GM03348 (cell line): Measurements from ENCODE around the gene PAK1IP1.
"Not testable (repeated sequence)": the region's sequence is repeated elsewhere in the genome, so short reads cannot be mapped to it uniquely, and the experiment has no call there.

ENCODE experiments used
- DNase-seq: peaks from one replicate; pipeline ENCODE4 v3.0.0; 2012; ENCODE audit warnings: low spot score

Gene PAK1IP1

DNA sequence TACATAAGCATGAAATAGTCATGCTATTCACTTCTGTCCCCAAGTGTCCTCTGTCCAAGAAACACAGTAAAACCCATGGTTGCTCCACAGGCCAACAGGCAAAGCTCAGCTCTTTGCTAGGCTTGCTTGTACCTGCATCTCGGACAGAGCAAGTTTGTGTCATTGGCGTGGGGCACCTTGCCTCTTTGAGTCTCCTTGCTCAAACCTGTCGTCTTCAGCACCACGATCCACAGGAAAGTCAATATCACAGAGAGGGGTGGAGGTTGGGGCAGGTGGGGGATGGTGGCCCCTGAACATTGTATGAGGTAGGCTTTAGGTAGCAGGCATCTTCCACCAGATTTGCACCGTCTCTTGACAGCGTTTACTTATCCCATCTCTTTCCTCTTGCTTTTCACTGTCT is 48.7 kb downstream of the PAK1IP1 start:
- DNase-seq: no peak

DNA sequence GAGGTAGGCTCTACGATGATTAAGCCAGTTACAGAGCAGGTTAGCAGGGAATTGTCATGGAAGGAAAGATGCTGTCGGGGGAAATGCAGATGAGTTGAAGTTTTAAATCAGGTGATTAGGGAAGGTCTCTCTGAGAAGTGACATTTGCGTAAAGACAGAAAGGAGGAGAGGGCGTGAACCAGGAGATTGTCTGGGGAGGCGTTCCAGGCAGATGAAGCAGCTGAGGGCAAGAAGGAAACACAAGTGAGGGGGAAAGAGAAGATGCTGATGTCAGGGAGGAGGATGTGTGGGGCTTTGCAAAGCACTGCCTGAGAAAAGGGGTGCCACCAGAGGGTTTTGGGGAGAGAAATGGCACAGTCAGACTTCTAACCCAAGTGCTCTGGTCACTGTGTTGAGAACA is 50.3 kb downstream of the PAK1IP1 start:
- DNase-seq: no peak

DNA sequence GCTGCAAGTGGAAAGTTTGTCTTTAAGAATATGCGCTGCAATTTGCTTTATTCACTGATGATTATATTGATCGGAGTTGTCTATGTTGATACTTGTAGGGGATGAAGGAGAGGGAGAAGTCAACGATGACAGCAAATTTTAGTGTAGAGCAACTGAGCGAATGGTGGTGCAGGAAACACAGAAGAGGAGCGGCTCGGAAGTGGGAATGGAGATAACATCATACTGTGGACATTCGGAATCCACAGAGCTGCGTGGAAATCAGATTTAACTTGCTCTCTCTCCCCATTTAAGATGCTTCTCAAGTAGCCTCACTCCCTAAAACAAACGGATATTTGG is 52.1 kb downstream of the PAK1IP1 start:
- DNase-seq: no peak

DNA sequence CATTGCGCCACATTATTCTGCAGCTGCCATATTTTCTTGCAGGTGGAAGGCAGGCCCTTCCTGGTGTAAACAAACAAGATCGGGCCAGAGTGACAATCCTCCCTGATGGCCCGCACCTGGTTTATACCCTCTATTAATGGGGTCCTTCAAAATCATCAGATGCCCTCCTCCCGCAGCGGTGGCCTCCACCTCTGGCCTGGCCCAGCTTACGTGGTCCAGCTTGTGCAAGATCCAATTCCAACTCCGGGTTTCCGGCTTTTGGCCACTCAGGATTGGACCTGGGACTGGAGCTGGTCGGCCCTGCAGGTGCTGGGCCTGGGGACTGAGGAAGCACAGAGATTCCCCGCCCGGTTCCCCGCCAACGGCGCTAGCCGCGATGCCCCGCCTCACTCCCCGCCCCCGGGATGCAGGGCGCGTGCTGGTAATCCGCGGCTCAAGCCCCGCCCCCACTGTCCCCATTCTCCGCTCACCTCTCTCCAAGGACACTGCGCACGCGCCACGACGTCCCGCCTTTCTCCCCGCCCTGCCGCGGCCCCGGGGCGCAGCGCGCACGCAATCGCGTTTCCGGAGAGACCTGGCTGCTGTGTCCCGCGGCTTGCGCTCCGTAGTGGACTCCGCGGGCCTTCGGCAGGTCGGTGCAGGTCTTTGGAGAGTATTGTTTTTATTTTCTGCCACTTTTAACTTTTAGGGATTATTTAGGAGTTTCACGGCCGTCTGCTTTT is 52.6 kb downstream of the PAK1IP1 start, which contains the start of gene TMEM14B:
Gene TMEM14B, plus strand, starts transcription at position 555 of the 722 bp plus-strand sequence. CDS start 1,441 bp downstream, outside the sequence.
- peak; percentile 100 for DNase-seq

DNA sequence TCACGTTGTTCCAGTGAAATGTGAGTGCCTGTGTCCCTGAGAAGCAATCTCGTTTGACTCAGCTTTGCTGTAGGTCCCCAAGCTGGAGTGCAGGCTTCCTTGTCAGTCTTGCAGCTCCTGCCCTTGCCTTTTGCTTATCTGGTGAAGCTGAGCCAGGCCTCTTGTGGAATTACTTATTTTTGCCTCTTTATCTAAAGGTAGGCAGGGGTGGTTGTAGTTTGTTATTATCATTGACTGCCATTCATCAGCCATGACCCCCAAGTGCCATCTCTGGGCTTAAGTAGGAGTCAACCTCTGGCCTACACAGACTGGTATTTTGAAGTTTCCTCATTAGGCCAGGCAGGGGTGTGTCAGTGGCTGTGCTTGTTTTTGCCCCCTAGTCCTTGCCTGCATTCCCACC is 55.0 kb downstream of the PAK1IP1 start:
- DNase-seq: no peak

DNA sequence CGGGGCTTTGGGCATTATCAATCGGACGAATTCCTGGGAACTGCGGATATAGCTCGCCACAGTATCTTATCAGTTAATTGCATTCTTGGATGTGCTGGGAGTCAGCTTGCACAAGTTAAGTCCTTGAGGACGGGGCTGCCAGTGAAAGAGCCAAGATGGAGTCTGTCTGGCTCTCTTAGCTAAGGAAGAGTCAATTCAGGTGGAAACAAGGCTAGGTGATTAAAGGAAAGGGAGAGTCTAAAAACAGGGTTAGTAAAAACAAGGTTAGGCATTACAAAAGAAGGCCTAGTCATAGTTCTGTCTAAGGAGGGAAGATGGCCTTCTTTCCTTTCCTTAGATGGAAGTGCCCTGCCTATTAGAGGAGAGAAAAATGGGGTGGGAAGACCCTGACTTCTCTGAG is 55.8 kb downstream of the PAK1IP1 start:
- not testable (repeated sequence) for DNase-seq

DNA sequence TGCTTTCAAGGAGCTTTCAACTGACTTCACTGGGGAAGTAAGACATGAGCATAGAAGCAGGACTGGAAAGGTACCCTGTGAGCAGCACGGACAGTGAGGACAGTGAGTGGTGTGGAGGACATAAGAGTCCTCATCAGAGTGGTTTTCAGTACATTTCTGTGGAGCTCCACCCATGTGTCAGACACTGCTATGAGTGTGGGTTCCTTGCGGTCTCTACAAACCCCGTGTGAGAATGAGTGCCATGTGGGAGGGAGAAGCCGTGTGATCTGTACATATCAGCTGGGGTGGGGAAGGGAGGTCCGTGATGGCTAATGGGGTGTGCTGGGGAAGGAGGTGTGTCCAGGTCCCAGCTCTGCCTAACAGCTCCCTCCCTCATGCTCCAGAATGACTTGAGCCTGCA is 57.0 kb downstream of the PAK1IP1 start:
- not testable (repeated sequence) for DNase-seq

DNA sequence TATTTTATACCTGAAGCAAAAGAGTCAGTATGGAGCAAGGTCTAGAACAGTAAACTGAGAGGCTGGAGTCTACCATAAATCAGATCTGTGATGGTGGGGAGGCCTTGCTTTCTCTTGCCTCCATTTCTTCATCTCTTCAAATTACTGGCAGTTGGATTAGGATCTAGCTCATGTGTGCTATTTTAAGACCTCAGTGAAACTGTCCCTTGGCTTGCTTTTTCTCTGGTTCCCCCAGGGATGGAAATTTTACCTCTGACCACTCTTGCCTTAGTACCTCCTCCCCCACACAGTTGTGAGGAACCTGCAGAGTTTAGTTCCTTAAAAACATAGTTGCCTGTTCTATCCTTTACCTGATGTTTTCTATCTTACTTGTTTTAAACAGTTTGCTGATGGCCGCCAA is 61.3 kb downstream of the PAK1IP1 start:
- DNase-seq: no peak
